Tibial nerve (tissue), 4 donors: Measurements from ENCODE around the gene OSCP1. TPM values are rescaled to one million over a fixed set of nuclear protein-coding genes. Genes with fewer than 3 reads are reported as not detected.
A peak's percentile ranks its signal among the peaks of the same experiment; 100 is the strongest.

ENCODE experiments used
- DNase-seq, 2 donors: peaks; one replicate each; pipeline ENCODE4 v3.0.0-alpha.2; 2019; ENCODE audit warnings: low spot score in 2 of 2
- H3K27ac ChIP-seq, 4 donors: fragments of 200-600 bp; sonication (generic) in 3 of 4; one replicate each; pipeline ENCODE4 v1.5.1; 2017 to 2019; ENCODE audit warnings: mild to moderate bottlenecking in 1 of 4
- H3K27me3 ChIP-seq, 2 donors: fragments of 200-600 bp; sonication (generic) in 1 of 2; one replicate each; pipeline versions ENCODE4 v1.5.1 to v1.6.0; 2017 to 2019
- H3K36me3 ChIP-seq, 3 donors: fragments of 200-600 bp; sonication (generic); one replicate each; pipeline ENCODE4 v1.5.1; 2018 to 2019
- H3K4me1 ChIP-seq, 4 donors: fragments of 200-600 bp; sonication (generic) in 3 of 4; one replicate each; pipeline ENCODE4 v1.5.1; 2017 to 2019
- H3K4me3 ChIP-seq, 4 donors: fragments of 200-600 bp; sonication (generic) in 3 of 4; one replicate each; pipeline ENCODE4 v1.5.1; 2017 to 2019; ENCODE audit warnings: mild to moderate bottlenecking in 1 of 4, moderate library complexity in 1 of 4
- H3K9me3 ChIP-seq, 4 donors: fragments of 200-600 bp; sonication (generic) in 3 of 4; one replicate each; pipeline ENCODE4 v1.5.1; 2017 to 2019
- CTCF ChIP-seq, 5 experiments: fragments of 200-600 bp in 3 of 5; fragments of 450-650 bp in 2 of 5; sonication (generic) in 3 of 5; IDR thresholded peaks; one replicate each; pipeline ENCODE4 v1.5.1; 2016 to 2019; ENCODE audit warnings: antibody characterized with exemption in 5 of 5, mild to moderate bottlenecking in 3 of 5, moderate library complexity in 2 of 5
- EP300 ChIP-seq, 2 donors: sonication (generic); formaldehyde crosslinking; IDR thresholded peaks; one replicate each; pipeline ENCODE4 v1.6.1; 2017; ENCODE audit warnings: antibody characterized with exemption in 2 of 2, mild to moderate bottlenecking in 1 of 2
- POLR2A ChIP-seq, 2 donors: fragments of 450-650 bp; IDR thresholded peaks; one replicate each; pipeline ENCODE4 v1.6.1; 2017; ENCODE audit warnings: antibody characterized with exemption in 2 of 2, mild to moderate bottlenecking in 2 of 2, moderate library complexity in 2 of 2
- WGBS, 2 donors: methylation state at CpG; one replicate each; pipeline ENCODE4 v1.1.5; 2018; 5-methylcytosine and 5-hydroxymethylcytosine counted together
- total RNA-seq, 4 donors: library from RNA; depleted of rRNA; stranded (reverse); fragments of >200 nt; gene quantifications; one replicate each; pipeline ENCODE4 v1.1.0, GENCODE V29; 2016

OSCP1 gene
- total RNA-seq, 4 donors from 2014 or later, result 7.2 to 32.4 (median 17.6) TPM

- H3K27me3 ChIP-seq, result no peaks in the 10 kb centered on the region
- H3K36me3 ChIP-seq, result peaks cover 0 to 37% (median 0%) of the 10 kb centered on the region in 3 donors
- WGBS, 2 donors, result 75 to 77% methylated on average over 9 of the region's 9 CpGs
- no peak overlapping the region for H3K27ac ChIP-seq
- no peak overlapping the region for H3K4me3 ChIP-seq
- TF ChIP-seq POLR2A (IDR thresholded peaks at IDR 0.05) (no peak), EP300 (IDR thresholded peaks at IDR 0.05) (no peak), CTCF (IDR thresholded peaks at IDR 0.05) (no peak)
- DNase-seq, result no peak
- H3K9me3 ChIP-seq, result no peaks in the 10 kb centered on the region
- H3K4me1 ChIP-seq, result peaks cover 0 to 20% (median 2%) of the 10 kb centered on the region in 4 donors
Observed at GRCh38 chr1:36417931-36418330, 32.3 kb downstream of the OSCP1 start.

GRCh38 chr1:36415661-36416326 is 34.5 kb downstream of the OSCP1 start:
- Histone ChIP-seq H3K27ac (no peak overlapping the region), H3K27me3 (no peaks in the 10 kb centered on the region), H3K4me3 (no peak overlapping the region), H3K36me3 (peaks cover 0 to 21% (median 0%) of the 10 kb centered on the region in 3 donors), H3K4me1 (peaks cover 0 to 16% (median 2%) of the 10 kb centered on the region in 4 donors), H3K9me3 (no peaks in the 10 kb centered on the region)
- DNase-seq, result no peak
- no peak for TF ChIP-seq EP300 (IDR thresholded peaks at IDR 0.05)
- no peak for TF ChIP-seq CTCF (IDR thresholded peaks at IDR 0.05)
- TF ChIP-seq POLR2A (IDR thresholded peaks at IDR 0.05), result no peak
- WGBS, 2 donors, result 85 to 90% methylated on average over 15 of the region's 15 CpGs

- DNase-seq, result no peak
- no peak overlapping the region for H3K27ac ChIP-seq
- H3K4me1 ChIP-seq, result peaks cover 0 to 3% (median 0%) of the 10 kb centered on the region in 4 donors
- TF ChIP-seq POLR2A (IDR thresholded peaks at IDR 0.05) (no peak), CTCF (IDR thresholded peaks at IDR 0.05) (no peak), EP300 (IDR thresholded peaks at IDR 0.05) (no peak)
- H3K4me3 ChIP-seq, result no peak overlapping the region
- H3K36me3 ChIP-seq, result peaks cover 0 to 21% (median 0%) of the 10 kb centered on the region in 3 donors
- 73 to 78% methylated on average over 4 of the region's 4 CpGs for WGBS, 2 donors
- H3K27me3 ChIP-seq, result no peaks in the 10 kb centered on the region
- H3K9me3 ChIP-seq, result no peaks in the 10 kb centered on the region
Observed at GRCh38 chr1:36414384-36414783, 35.9 kb downstream of the OSCP1 start.

- Histone ChIP-seq H3K9me3 (no peaks in the 10 kb centered on the region), H3K27me3 (no peaks in the 10 kb centered on the region)
- TF ChIP-seq POLR2A (IDR thresholded peaks at IDR 0.05) (no peak), CTCF (IDR thresholded peaks at IDR 0.05) (no peak), EP300 (IDR thresholded peaks at IDR 0.05) (no peak)
Observed at GRCh38 chr1:36411674-36412648, 38.3 kb downstream of the OSCP1 start.

GRCh38 chr1:36408479-36408878 is 41.8 kb downstream of the OSCP1 start:
- Histone ChIP-seq H3K27ac (peak overlapping the region in 1 of 4 donors; percentile 46), H3K4me1 (no peaks in the 10 kb centered on the region), H3K27me3 (no peaks in the 10 kb centered on the region), H3K36me3 (no peaks in the 10 kb centered on the region), H3K9me3 (no peaks in the 10 kb centered on the region), H3K4me3 (no peak overlapping the region)
- 50 to 59% methylated on average over 2 of the region's 2 CpGs for WGBS, 2 donors
- TF ChIP-seq EP300 (IDR thresholded peaks at IDR 0.05) (no peak), POLR2A (IDR thresholded peaks at IDR 0.05) (no peak), CTCF (IDR thresholded peaks at IDR 0.05) (no peak)
- no peak for DNase-seq

More at GRCh38 chr1:36411674-36412648, 38.3 kb downstream of the OSCP1 start:
- H3K36me3 ChIP-seq, result peaks cover 0 to 9% (median 0%) of the 10 kb centered on the region in 3 donors
- H3K4me1 ChIP-seq, result no peaks in the 10 kb centered on the region
- WGBS, 2 donors, result 61% methylated on average over 11 of the region's 11 CpGs
- DNase-seq, result no peak
- H3K27ac ChIP-seq, result no peak overlapping the region
- H3K4me3 ChIP-seq, result no peak overlapping the region
